Endometrial microvascular endothelial cells (primary cell): ENCODE measurements around the gene ANO6. TPM values are rescaled to one million over a fixed set of nuclear protein-coding genes. Genes with fewer than 3 reads are reported as not detected.
"Not testable (repeated sequence)": the region's sequence is repeated elsewhere in the genome, so short reads cannot be mapped to it uniquely, and the experiment has no call there.

Experiments used
- in situ Hi-C: cut with HindIII; loops from 2 replicates; pipeline ENCODE4 v1.10.0; 2017; ENCODE audit warnings: low sequenced_read_pairs, low pct_unique_long_range_greater_than_20kb; ENCODE audit errors: inconsistent ontology term
- total RNA-seq: library from RNA; depleted of rRNA; stranded (reverse); fragments of >200 nt; gene quantifications from one replicate; pipeline ENCODE4 v1.2.3, GENCODE V29; 2015; ENCODE audit errors: inconsistent ontology term

Gene ANO6
- total RNA-seq, 1 donor from 2014 or later = 38.2 TPM

GRCh38 chr12:45296046-45296586, 80.2 kb downstream of the ANO6 start:
- in situ Hi-C loops = no loop called here

- in situ Hi-C loops = no loop called here
Observed at GRCh38 chr12:45298047-45298446, 82.2 kb downstream of the ANO6 start.

- in situ Hi-C loops = no loop called here
Observed at GRCh38 chr12:45298721-45299692, 83.1 kb downstream of the ANO6 start.

- in situ Hi-C loops = no loop called here
Observed at GRCh38 chr12:45302621-45303369, 86.9 kb downstream of the ANO6 start.

GRCh38 chr12:45303945-45304344, 88.0 kb downstream of the ANO6 start:
- in situ Hi-C loops = no loop called here

GRCh38 chr12:45304514-45305178, 88.8 kb downstream of the ANO6 start:
- in situ Hi-C loops = no loop called here

GRCh38 chr12:45305907-45306306, 90.0 kb downstream of the ANO6 start:
- in situ Hi-C loops = no loop called here

GRCh38 chr12:45309836-45310626, 94.1 kb downstream of the ANO6 start:
- in situ Hi-C loops = no loop called here

- in situ Hi-C loops = no loop called here
Observed at GRCh38 chr12:45310627-45310968, 94.7 kb downstream of the ANO6 start.

GRCh38 chr12:45312012-45312411, 96.1 kb downstream of the ANO6 start:
- in situ Hi-C loops = no loop called here

- in situ Hi-C loops = no loop called here
Observed at GRCh38 chr12:45314770-45315169, 98.9 kb downstream of the ANO6 start.

- in situ Hi-C loops = no loop called here
Observed at GRCh38 chr12:45315462-45315861, 99.6 kb downstream of the ANO6 start.

- in situ Hi-C loops = not testable (repeated sequence)
Observed at GRCh38 chr12:45317261-45317660, 101.4 kb downstream of the ANO6 start.

GRCh38 chr12:45322810-45323209, 106.9 kb downstream of the ANO6 start:
- in situ Hi-C loops = no loop called here

- in situ Hi-C loops = no loop called here
Observed at GRCh38 chr12:45324391-45324790, 108.5 kb downstream of the ANO6 start.

GRCh38 chr12:45326358-45326975, 110.6 kb downstream of the ANO6 start:
- in situ Hi-C loops = no loop called here

GRCh38 chr12:45327823-45328383, 112.0 kb downstream of the ANO6 start:
- in situ Hi-C loops = no loop called here

GRCh38 chr12:45329238-45329637, 113.3 kb downstream of the ANO6 start:
- in situ Hi-C loops = no loop called here
